Measurements from ENCODE around the gene ASPA.

Gene ASPA

DNA sequence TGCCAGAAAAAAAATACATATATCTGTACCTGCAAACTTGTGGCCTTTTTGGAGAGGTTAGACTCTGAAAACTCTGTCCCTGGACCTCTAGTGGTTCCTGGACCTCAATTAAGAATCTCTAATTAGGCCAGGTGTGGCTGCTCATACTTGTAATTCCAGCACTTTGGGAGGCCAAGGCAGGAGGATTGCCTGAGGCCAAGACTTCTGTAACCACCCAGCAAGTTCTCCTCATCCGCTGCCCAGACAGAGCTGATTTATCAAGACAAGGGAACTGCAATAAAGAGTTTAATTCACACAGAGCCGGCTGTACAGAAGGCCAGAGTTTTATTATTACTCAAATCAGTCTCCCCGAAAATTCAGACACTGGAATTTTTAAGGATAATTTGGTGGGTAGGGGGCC is 4.2 kb downstream of the ASPA start:
- ChIA-PET POLR2A (no interaction called here), CTCF (no interaction called here)
- TF ChIP-seq, protein P1, sequence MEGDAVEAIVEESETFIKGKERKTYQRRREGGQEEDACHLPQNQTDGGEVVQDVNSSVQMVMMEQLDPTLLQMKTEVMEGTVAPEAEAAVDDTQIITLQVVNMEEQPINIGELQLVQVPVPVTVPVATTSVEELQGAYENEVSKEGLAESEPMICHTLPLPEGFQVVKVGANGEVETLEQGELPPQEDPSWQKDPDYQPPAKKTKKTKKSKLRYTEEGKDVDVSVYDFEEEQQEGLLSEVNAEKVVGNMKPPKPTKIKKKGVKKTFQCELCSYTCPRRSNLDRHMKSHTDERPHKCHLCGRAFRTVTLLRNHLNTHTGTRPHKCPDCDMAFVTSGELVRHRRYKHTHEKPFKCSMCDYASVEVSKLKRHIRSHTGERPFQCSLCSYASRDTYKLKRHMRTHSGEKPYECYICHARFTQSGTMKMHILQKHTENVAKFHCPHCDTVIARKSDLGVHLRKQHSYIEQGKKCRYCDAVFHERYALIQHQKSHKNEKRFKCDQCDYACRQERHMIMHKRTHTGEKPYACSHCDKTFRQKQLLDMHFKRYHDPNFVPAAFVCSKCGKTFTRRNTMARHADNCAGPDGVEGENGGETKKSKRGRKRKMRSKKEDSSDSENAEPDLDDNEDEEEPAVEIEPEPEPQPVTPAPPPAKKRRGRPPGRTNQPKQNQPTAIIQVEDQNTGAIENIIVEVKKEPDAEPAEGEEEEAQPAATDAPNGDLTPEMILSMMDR (IDR thresholded peaks at IDR 0.05; ENCODE audit: insufficient read depth, low read length, missing control alignments), result no peak
- H3K4me3 ChIP-seq (ENCODE audit: low read depth, low read length), result no peak overlapping the region
- no peak for DNase-seq (ENCODE audit: low read depth, low spot score)

DNA sequence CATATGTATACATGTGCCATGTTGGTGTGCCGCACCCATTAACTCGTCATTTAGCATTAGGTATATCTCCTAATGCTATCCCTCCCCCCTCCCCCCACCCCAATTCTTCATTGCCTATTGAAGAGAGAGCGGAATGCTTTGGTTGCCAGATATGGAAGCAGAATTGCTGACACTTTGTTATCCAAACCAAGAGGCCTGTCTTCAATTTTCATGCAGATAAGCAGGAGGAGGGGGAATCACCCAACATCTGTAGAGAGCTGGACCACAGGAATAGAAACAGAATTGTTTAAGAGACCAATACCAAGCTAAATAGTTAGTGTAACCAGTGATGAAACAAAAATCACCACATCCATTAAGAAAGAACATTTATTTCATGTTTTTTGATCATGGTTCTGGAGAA is 7.1 kb downstream of the ASPA start:
- no peak overlapping the region for H3K4me3 ChIP-seq (ENCODE audit: low read depth, low read length)
- POLR2A ChIA-PET, result no interaction called here
- CTCF ChIA-PET, result no interaction called here
- DNase-seq (ENCODE audit: low read depth, low spot score), result no peak
- TF ChIP-seq, protein P1 (IDR thresholded peaks at IDR 0.05; ENCODE audit: insufficient read depth, low read length, missing control alignments), result no peak

DNA sequence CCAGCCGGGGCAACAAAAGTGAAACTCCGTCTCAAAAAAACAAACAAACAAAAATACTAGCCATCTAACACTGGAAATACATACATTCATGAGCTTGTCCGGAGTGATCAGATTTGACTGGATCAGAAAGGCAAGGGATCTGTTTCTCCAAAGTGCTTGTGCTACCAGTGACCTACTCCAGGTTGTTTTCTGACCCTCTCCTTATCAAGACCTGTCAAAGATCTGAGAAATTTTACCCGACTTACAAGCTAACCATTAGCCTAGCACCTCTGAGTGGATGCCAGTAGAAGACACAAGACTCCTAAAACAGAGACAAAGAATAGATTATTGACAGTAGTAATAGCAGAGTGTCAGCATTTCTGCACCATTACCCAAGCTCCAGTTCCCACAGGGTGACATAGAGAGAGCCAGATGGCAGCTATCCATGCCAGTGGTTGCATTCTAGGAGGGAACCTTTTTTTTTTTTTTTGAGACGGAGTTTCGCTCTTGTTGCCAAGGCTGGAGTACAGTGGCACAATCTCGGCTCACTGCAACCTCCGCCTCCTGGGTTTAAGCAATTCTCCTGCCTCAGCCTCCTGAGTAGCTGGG is 9.8 kb downstream of the ASPA start:
- CTCF ChIA-PET, result no interaction called here
- no peak for DNase-seq (ENCODE audit: low read depth, low spot score)

DNA sequence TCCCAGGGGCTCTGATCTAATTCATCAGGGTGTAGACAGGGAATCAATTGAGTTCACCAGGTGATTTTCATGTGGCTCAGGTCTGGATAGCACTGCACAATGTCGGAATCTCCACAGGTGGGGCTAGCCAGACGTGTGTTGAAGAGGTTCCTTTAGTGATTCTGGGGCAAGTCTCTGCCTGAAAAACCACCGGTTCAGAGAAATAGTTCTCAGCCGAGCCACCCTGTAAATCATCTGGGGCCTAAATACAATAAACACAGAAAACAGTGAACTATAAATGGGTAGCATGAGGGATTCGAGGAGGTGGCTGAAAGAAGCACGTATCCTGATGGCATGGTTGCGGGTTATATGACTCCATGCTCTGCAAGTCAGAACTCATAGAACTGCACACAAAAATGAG is 21.3 kb downstream of the ASPA start:
- CTCF ChIA-PET, result no interaction called here
- no peak overlapping the region for H3K4me3 ChIP-seq (ENCODE audit: low read depth, low read length)
- POLR2A ChIA-PET, result no interaction called here
- TF ChIP-seq, protein P1 (IDR thresholded peaks at IDR 0.05; ENCODE audit: insufficient read depth, low read length, missing control alignments), result no peak
- DNase-seq (ENCODE audit: low read depth, low spot score), result no peak

More for the DNA sequence above, 9.8 kb downstream of the ASPA start:
- POLR2A ChIA-PET, result no interaction called here
- H3K4me3 ChIP-seq (ENCODE audit: low read depth, low read length), result no peak overlapping the region
- TF ChIP-seq, protein P1 (IDR thresholded peaks at IDR 0.05; ENCODE audit: insufficient read depth, low read length, missing control alignments), result no peak

DNA sequence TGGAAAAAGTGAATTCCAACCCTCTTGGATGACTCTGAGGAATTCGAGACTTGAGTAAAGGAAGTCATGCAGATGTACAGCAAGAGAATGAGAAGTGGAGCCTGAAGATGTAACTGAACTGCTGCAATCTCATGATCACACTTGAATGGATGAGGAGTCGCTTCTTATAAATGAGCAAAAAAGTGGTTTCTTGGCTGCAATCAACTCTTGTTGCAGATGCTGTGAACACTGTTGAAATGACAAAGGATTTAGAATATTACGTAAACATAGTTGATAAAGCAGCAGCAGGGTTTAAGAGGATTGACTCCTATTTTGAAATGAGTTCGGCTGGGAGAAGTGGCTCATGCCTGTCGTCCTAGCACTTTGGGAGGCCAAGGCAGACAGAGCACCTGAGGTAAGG is 25.5 kb downstream of the ASPA start:
- DNase-seq (ENCODE audit: low read depth, low spot score), result no peak
- CTCF ChIA-PET, result no interaction called here
- H3K4me3 ChIP-seq (ENCODE audit: low read depth, low read length), result no peak overlapping the region
- POLR2A ChIA-PET, result no interaction called here
- TF ChIP-seq, protein P1 (IDR thresholded peaks at IDR 0.05; ENCODE audit: insufficient read depth, low read length, missing control alignments), result no peak

DNA sequence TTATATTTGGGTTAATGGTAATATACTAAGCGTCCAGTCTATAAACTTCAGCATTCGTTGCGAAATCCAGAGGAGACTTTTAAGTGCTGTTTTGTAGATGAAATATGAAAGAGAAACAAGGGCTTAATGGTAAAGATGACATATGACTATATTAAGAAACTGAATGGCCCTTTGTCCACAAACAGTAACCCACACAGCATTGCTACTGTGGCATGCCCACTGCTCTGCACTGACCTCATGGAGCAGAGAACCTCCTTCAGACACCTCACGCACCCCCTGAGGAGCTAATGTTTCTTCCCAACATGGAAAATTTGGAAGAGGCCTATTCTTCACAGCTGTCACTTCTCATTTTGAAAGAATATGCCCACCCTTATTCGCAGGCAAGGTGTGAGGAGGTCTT is 26.7 kb downstream of the ASPA start:
- CTCF ChIA-PET, result no interaction called here
- TF ChIP-seq, protein P1 (IDR thresholded peaks at IDR 0.05; ENCODE audit: insufficient read depth, low read length, missing control alignments), result no peak
- no peak overlapping the region for H3K4me3 ChIP-seq (ENCODE audit: low read depth, low read length)
- POLR2A ChIA-PET, result no interaction called here
- no peak for DNase-seq (ENCODE audit: low read depth, low spot score)

All from AG04449 (cell line).